ENCODE measurements around the gene HNRNPF.

The HNRNPF gene

DNA sequence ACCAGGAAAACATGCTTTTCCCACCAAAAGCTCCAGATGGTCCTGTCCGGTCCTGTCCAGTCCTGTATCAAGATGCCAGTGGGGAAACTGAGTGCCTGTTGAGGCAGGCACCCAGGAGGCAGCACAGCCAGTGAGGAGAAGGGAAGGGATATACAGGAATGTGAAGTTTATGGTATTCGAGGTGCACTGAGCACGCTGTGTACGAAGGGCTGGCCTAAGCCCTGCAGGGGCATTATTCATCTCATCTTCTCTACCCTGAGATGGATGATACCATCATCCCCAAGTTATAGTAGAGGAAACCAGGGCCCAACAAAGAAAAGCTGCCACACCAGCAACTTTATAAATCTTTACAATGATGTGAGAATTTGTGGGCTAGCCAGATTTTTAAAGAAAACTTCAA, 61.0 kb downstream of the HNRNPF start:
- no peak overlapping the region for H3K4me3 ChIP-seq (ENCODE audit: low read depth, low read length)
- TF ChIP-seq, protein P1, sequence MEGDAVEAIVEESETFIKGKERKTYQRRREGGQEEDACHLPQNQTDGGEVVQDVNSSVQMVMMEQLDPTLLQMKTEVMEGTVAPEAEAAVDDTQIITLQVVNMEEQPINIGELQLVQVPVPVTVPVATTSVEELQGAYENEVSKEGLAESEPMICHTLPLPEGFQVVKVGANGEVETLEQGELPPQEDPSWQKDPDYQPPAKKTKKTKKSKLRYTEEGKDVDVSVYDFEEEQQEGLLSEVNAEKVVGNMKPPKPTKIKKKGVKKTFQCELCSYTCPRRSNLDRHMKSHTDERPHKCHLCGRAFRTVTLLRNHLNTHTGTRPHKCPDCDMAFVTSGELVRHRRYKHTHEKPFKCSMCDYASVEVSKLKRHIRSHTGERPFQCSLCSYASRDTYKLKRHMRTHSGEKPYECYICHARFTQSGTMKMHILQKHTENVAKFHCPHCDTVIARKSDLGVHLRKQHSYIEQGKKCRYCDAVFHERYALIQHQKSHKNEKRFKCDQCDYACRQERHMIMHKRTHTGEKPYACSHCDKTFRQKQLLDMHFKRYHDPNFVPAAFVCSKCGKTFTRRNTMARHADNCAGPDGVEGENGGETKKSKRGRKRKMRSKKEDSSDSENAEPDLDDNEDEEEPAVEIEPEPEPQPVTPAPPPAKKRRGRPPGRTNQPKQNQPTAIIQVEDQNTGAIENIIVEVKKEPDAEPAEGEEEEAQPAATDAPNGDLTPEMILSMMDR (IDR thresholded peaks at IDR 0.05; ENCODE audit: borderline replicate concordance, insufficient read depth, low read depth, low read length) = no peak

DNA sequence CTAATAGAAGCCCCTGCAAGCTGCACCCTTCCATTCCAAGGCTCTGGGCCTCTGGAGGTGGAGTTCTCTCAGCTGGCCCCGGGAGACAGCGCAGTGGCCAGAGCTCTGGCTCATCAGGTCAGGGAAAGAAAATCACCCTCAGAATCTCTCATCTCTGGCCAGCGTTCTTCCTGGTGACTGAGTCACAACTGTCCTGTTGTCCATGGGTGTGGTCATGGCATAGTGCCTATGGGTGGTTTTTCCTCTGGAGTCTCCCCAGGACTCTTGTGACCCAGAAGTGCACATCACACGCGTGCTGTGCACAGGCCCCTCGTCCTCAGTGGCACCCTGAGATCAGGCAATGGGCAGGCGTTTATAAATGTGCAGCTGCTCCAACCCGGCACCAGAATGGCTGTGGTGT, 64.9 kb downstream of the HNRNPF start:
- H3K4me3 ChIP-seq (ENCODE audit: low read depth, low read length) = no peak overlapping the region
- TF ChIP-seq, protein P1 (IDR thresholded peaks at IDR 0.05; ENCODE audit: borderline replicate concordance, insufficient read depth, low read depth, low read length) = no peak

GRCh38 chr10:43343126-43343525, 65.9 kb downstream of the HNRNPF start:
- TF ChIP-seq, protein P1 (IDR thresholded peaks at IDR 0.05; ENCODE audit: borderline replicate concordance, insufficient read depth, low read depth, low read length) = no peak
- H3K4me3 ChIP-seq (ENCODE audit: low read depth, low read length) = no peak overlapping the region

DNA sequence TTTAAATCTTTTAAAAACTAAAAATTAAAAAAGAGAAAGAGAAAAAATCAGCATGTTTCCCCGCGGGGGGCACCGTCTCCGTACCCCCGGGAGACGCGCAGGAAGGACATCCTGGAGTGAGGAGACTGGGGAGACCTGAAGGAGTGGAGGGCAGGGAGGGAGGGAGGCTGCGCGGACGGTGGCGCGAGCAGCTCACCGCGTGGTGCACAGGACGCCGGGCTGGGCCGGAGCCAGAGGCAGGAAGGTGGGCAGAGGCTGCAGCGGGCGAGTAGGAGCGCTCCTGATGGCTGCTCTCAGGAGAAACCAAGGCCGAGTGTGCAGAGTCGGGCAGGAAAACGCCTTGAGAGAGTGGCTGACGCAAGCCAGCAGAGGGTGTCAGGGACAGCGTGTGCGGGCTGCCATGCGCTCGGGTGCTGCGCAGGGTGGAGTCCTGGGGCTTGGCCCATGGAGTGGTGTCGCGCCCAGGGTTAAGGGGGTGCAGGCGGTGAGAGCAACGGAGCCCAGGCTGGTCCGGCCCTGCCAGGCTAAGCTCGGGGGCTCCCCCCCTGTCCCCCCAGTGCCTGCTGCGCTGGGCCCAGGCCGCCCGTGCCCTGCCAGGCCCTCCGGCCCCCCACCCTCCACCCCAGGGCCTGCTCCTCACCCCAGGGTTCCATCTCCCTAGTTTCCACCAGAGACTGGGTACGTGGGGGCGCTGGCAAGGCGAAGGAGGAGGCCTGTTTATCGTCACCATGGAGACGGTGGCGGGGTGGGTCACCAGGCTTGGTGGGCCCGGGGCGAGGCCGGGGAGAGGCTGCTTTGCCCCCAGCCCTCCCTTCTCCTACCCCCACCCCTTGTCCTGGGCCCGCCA, 66.5 kb downstream of the HNRNPF start:
- TF ChIP-seq, protein P1 (IDR thresholded peaks at IDR 0.05; ENCODE audit: borderline replicate concordance, insufficient read depth, low read depth, low read length) = no peak
- H3K4me3 ChIP-seq (ENCODE audit: low read depth, low read length) = no peak overlapping the region

DNA sequence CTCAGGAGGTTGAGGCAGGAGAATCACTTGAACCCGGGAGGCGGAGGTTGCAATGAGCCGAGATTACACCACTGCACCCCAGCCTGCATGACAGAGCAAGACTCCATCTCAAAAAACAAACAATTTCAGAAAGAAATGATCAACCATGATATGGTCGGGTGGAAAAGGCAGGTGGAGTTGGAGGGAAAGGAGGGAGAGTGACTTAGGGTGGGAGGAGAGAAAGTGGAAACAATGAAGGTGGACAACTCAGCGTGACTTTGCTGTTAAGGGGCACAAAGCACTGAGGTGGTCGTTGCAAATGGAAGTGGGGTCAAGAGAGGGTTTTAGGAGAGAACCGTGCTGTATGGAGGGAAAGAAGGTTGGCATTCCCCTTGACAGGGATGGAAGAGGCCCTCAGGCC, 67.5 kb downstream of the HNRNPF start:
- H3K4me3 ChIP-seq (ENCODE audit: low read depth, low read length) = no peak overlapping the region
- TF ChIP-seq, protein P1 (IDR thresholded peaks at IDR 0.05; ENCODE audit: borderline replicate concordance, insufficient read depth, low read depth, low read length) = no peak

DNA sequence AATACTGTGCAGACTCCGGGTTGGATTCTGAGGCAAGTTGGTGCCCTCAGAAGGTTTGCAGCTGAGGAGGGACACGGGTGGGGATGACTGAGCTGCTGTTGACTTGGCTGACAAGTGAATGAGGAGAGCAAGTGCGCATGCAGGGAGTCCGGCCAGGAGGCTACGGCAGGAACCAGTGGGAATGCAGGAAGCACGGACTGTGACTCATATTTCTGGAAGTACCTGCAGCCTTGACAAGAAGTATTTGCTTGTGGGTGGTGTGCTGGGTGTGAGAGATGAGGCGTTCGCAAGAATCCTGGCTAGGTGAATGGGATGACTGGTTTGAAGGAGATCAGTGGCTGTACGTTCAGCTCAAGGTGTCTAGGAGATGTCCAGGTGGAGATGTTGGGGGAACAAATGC, 68.4 kb downstream of the HNRNPF start:
- TF ChIP-seq, protein P1 (IDR thresholded peaks at IDR 0.05; ENCODE audit: borderline replicate concordance, insufficient read depth, low read depth, low read length) = no peak
- H3K4me3 ChIP-seq (ENCODE audit: low read depth, low read length) = no peak overlapping the region

- TF ChIP-seq, protein P1 (IDR thresholded peaks at IDR 0.05; ENCODE audit: borderline replicate concordance, insufficient read depth, low read depth, low read length) = no peak
- H3K4me3 ChIP-seq (ENCODE audit: low read depth, low read length) = no peak overlapping the region
These were observed 68.9 kb downstream of the HNRNPF start for GRCh38 chr10:43340101-43340500.

Data from GM12875 (cell line).